HCT116 (cell line): Measurements from ENCODE around the gene TM7SF2. TPM values are rescaled to one million over a fixed set of nuclear protein-coding genes. Genes with fewer than 3 reads are reported as not detected.

Experiments
- ATAC-seq: fragments of 200-7000 bp; cut with Tn5 transposase; 2 replicates; pipeline ENCODE4 v1.9.1; 2020; ENCODE audit warnings: mild to moderate bottlenecking, moderate library complexity
- BruUV-seq: library from RNA; stranded (reverse); fragments of 400-500 nt; replicated peaks from 2 replicates; lab custom pipeline; 2021; lab: Mats Ljungman, UMichigan
- CTCF ChIA-PET: fragments of 300-600 bp; sonication (Branson Sonifier 250); formaldehyde crosslinking; loops from one replicate; lab custom pipeline; 2021; ENCODE audit warnings: antibody characterized with exemption; lab: Charles Lee
- POLR2A ChIA-PET: fragments of 300-600, 350-600 bp; sonication (Branson Sonifier 250); formaldehyde crosslinking; loops from one replicate; lab custom pipeline; 2021; ENCODE audit warnings: antibody characterized with exemption; lab: Charles Lee
- RAD21 ChIA-PET, 2 experiments: fragments of 300-600 bp; sonication (Branson Sonifier 250); formaldehyde crosslinking; loops; one replicate each; lab custom pipeline; 2023; ENCODE audit warnings: low total read pairs in 2 of 2; ENCODE audit not compliant: uncharacterized antibody in 2 of 2, unreplicated experiment in 2 of 2, low non-redundant PET in 1 of 2; lab: Charles Lee
- DNase-seq: peaks from one replicate; pipeline ENCODE4 v3.0.0-alpha.2; 2010; ENCODE audit warnings: low read depth, low spot score
- H2AFZ ChIP-seq: fragments of 200-600 bp; shearing (Covaris generic), sonication (generic); 2 replicates; pipeline ENCODE4 v1.6.1; 2017; ENCODE audit warnings: low read depth, mixed run types, mixed read lengths, antibody characterized with exemption, low read length; ENCODE audit not compliant: poor library complexity, severe bottlenecking
- H3K27ac ChIP-seq: 2 replicates; pipeline ENCODE4 v1.5.1; 2012; ENCODE audit warnings: low read depth, low read length
- H3K27me3 ChIP-seq: fragments of 200-600 bp; sonication (generic); 2 replicates; pipeline ENCODE4 v1.6.1; 2016; ENCODE audit warnings: mixed run types, low read length, mixed read lengths; ENCODE audit not compliant: insufficient read depth
- H3K36me3 ChIP-seq, 2 experiments: fragments of 200-500 bp in 1 of 2; fragments of 200-600 bp in 1 of 2; sonication (Bioruptor generic) in 1 of 2; sonication (generic) in 1 of 2; 2 replicates each; pipeline versions ENCODE4 v1.5.1 to v1.6.1; 2014 to 2016; ENCODE audit warnings: low read length in 2 of 2, inconsistent platforms in 1 of 2, mixed read lengths in 1 of 2, mixed run types in 1 of 2; ENCODE audit not compliant: insufficient read depth in 2 of 2, control insufficient read depth in 1 of 2
- H3K4me1 ChIP-seq, 2 experiments: fragments of 200-600 bp in 1 of 2; sonication (generic) in 1 of 2; 2 replicates each; pipeline versions ENCODE4 v1.5.1 to v1.6.1; 2012 to 2017; ENCODE audit warnings: low read length in 2 of 2, inconsistent platforms in 1 of 2, mild to moderate bottlenecking in 1 of 2, mixed read lengths in 1 of 2, mixed run types in 1 of 2, moderate library complexity in 1 of 2; ENCODE audit not compliant: insufficient read depth in 2 of 2, control insufficient read depth in 1 of 2
- H3K4me2 ChIP-seq: fragments of 200-600 bp; sonication (generic); 2 replicates; pipeline ENCODE4 v1.6.1; 2017; ENCODE audit warnings: mixed run types, low read length, mixed read lengths
- H3K4me3 ChIP-seq, 2 experiments: fragments of 200-600 bp in 1 of 2; sonication (generic) in 1 of 2; replicated peaks in 1 of 2; 2 replicates each; pipeline ENCODE4 v1.5.1; 2011 to 2016; ENCODE audit warnings: low read length in 2 of 2, control low read depth in 1 of 2, low read depth in 1 of 2, mild to moderate bottlenecking in 1 of 2, mixed read lengths in 1 of 2, mixed run types in 1 of 2
- H3K79me2 ChIP-seq: fragments of 200-600 bp; sonication (generic); 2 replicates; pipeline ENCODE4 v1.6.1; 2017; ENCODE audit warnings: mild to moderate bottlenecking, mixed run types, low read length, moderate library complexity, mixed read lengths; ENCODE audit not compliant: insufficient read depth
- H3K9ac ChIP-seq: fragments of 200-600 bp; sonication (generic); 2 replicates; pipeline ENCODE4 v1.6.1; 2016; ENCODE audit warnings: low read length, mixed read lengths
- H3K9me2 ChIP-seq: fragments of 200-600 bp; sonication (generic), shearing (Covaris generic); 2 replicates; pipeline ENCODE4 v1.6.1; 2017; ENCODE audit warnings: mixed run types, mild to moderate bottlenecking, moderate library complexity; ENCODE audit not compliant: insufficient read depth
- H3K9me3 ChIP-seq, 2 experiments: fragments of 200-500 bp in 1 of 2; fragments of 200-600 bp in 1 of 2; sonication (Bioruptor generic) in 1 of 2; sonication (generic) in 1 of 2; 2 replicates each; pipeline ENCODE4 v1.6.1; 2014 to 2017; ENCODE audit warnings: low read length in 2 of 2, mixed read lengths in 2 of 2, inconsistent platforms in 1 of 2, low read depth in 1 of 2, mild to moderate bottlenecking in 1 of 2, mixed run types in 1 of 2, moderate library complexity in 1 of 2; ENCODE audit not compliant: control insufficient read depth in 1 of 2, insufficient read depth in 1 of 2
- H4K20me1 ChIP-seq: fragments of 200-600 bp; sonication (generic), shearing (Covaris generic); 2 replicates; pipeline ENCODE4 v1.6.1; 2017; ENCODE audit warnings: mixed run types, mild to moderate bottlenecking, moderate library complexity; ENCODE audit not compliant: insufficient read depth
- CBX3 ChIP-seq: IDR thresholded peaks from 2 replicates; pipeline ENCODE4 v1.6.1; 2012; ENCODE audit warnings: low read depth
- CEBPB ChIP-seq: IDR thresholded peaks from 2 replicates; pipeline ENCODE4 v1.6.1; 2012; ENCODE audit warnings: low read depth
- ELF1 ChIP-seq: IDR thresholded peaks from 2 replicates; pipeline ENCODE4 v1.6.1; 2012; ENCODE audit warnings: low read depth, borderline replicate concordance
- EZH2 ChIP-seq: fragments of 200-600 bp; sonication (generic); IDR thresholded peaks from 2 replicates; pipeline ENCODE4 v1.6.1; 2017; ENCODE audit warnings: antibody characterized with exemption, mixed run types
- EZH2phosphoT487 ChIP-seq: fragments of 200-600 bp; IDR thresholded peaks from 2 replicates; pipeline ENCODE4 v1.6.1; 2018; ENCODE audit warnings: antibody characterized with exemption, borderline replicate concordance
- FOSL1 ChIP-seq: IDR thresholded peaks from 2 replicates; pipeline ENCODE4 v1.6.1; 2012; ENCODE audit warnings: low read depth
- JUND ChIP-seq: IDR thresholded peaks from 2 replicates; pipeline ENCODE4 v1.6.1; 2012
- POLR2A ChIP-seq: IDR thresholded peaks from 2 replicates; pipeline ENCODE4 v1.7.0; 2011; ENCODE audit warnings: borderline replicate concordance; ENCODE audit not compliant: insufficient read depth, insufficient read length; ENCODE audit errors: extremely low read depth
- SIN3A ChIP-seq: IDR thresholded peaks from 2 replicates; pipeline ENCODE4 v1.6.1; 2012; ENCODE audit warnings: low read depth
- SP1 ChIP-seq: IDR thresholded peaks from 2 replicates; pipeline ENCODE4 v1.6.1; 2012; ENCODE audit warnings: low read depth
- SRF ChIP-seq: IDR thresholded peaks from 2 replicates; pipeline ENCODE4 v1.6.1; 2012; ENCODE audit warnings: low read depth
- TCF7L2 ChIP-seq: IDR thresholded peaks from 2 replicates; pipeline ENCODE4 v1.7.0; 2011; ENCODE audit warnings: borderline replicate concordance, inconsistent platforms; ENCODE audit not compliant: insufficient read depth, insufficient read length; ENCODE audit errors: extremely low read depth
- YY1 ChIP-seq: IDR thresholded peaks from 2 replicates; pipeline ENCODE4 v1.6.1; 2011; ENCODE audit warnings: low read length, low read depth, moderate library complexity, mild to moderate bottlenecking; ENCODE audit not compliant: insufficient replicate concordance; ENCODE audit errors: extremely low read depth
- ZBTB33 ChIP-seq: IDR thresholded peaks from 2 replicates; pipeline ENCODE4 v1.6.1; 2011; ENCODE audit warnings: mild to moderate bottlenecking, low read length, moderate library complexity; ENCODE audit not compliant: insufficient replicate concordance; ENCODE audit errors: extremely low read depth
- ZFX ChIP-seq: fragments of 450-650 bp; IDR thresholded peaks from 2 replicates; pipeline ENCODE4 v1.6.1; 2017
- intact Hi-C: fragments of 100-400 bp; cut with micrococcal nuclease; formaldehyde crosslinking; loops from 2 replicates; pipeline ENCODE4 v1.10.0; 2022
- total RNA-seq: library from RNA; stranded (reverse); gene quantifications from one replicate; pipeline ENCODE4 v1.2.1, GENCODE V29; 2021; ENCODE audit not compliant: unreplicated experiment
- TF ChIP-seq, protein P1 (sequence below): IDR thresholded peaks from 2 replicates; pipeline ENCODE4 v1.6.1; 2012; ENCODE audit warnings: low read depth

The TM7SF2 gene
- total RNA-seq, 1 experiment from 2014 or later, result 52.9 TPM

DNA sequence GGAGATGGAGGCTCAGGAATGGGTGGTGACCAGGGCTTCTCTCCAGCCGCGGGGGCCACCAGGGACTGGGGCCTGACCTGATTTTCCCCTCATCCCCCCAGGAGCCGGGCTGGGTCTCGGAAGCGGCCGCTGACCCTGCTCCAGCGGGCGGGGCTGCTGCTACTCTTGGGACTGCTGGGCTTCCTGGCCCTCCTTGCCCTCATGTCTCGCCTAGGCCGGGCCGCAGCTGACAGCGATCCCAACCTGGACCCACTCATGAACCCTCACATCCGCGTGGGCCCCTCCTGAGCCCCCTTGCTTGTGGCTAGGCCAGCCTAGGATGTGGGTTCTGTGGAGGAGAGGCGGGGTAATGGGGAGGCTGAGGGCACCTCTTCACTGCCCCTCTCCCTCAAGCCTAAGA is 23.8 kb upstream of the TM7SF2 start:
- Histone ChIP-seq H3K9me2 (no peaks in the 10 kb centered on the region), H3K36me3 (peaks cover 0 to 18% of the 10 kb centered on the region in 2 experiments; a peak in 1 of 4 replicates), H4K20me1 (no peaks in the 10 kb centered on the region), H3K79me2 (peaks cover 16% of the 10 kb centered on the region), H2AFZ (no peak overlapping the region), H3K27me3 (no peaks in the 10 kb centered on the region), H3K4me3 (no peak overlapping the region), H3K9me3 (no peaks in the 10 kb centered on the region), H3K9ac (no peak overlapping the region), H3K4me1 (peaks cover 4 to 12% of the 10 kb centered on the region in 2 experiments; a peak in 3 of 4 replicates), H3K27ac (no peak overlapping the region), H3K4me2 (no peak overlapping the region)
- CTCF ChIA-PET, result no interaction called here
- ATAC-seq, result no peak
- POLR2A ChIA-PET, result no interaction called here
- TF ChIP-seq ELF1 (no peak), YY1 (no peak), SP1 (no peak), ZFX (no peak), FOSL1 (no peak), SIN3A (no peak), EZH2 (no peak), CBX3 (no peak), CEBPB (no peak), POLR2A (no peak), ZBTB33 (no peak), SRF (no peak), TCF7L2 (no peak), JUND (no peak), EZH2phosphoT487 (no peak)
- TF ChIP-seq, protein P1, sequence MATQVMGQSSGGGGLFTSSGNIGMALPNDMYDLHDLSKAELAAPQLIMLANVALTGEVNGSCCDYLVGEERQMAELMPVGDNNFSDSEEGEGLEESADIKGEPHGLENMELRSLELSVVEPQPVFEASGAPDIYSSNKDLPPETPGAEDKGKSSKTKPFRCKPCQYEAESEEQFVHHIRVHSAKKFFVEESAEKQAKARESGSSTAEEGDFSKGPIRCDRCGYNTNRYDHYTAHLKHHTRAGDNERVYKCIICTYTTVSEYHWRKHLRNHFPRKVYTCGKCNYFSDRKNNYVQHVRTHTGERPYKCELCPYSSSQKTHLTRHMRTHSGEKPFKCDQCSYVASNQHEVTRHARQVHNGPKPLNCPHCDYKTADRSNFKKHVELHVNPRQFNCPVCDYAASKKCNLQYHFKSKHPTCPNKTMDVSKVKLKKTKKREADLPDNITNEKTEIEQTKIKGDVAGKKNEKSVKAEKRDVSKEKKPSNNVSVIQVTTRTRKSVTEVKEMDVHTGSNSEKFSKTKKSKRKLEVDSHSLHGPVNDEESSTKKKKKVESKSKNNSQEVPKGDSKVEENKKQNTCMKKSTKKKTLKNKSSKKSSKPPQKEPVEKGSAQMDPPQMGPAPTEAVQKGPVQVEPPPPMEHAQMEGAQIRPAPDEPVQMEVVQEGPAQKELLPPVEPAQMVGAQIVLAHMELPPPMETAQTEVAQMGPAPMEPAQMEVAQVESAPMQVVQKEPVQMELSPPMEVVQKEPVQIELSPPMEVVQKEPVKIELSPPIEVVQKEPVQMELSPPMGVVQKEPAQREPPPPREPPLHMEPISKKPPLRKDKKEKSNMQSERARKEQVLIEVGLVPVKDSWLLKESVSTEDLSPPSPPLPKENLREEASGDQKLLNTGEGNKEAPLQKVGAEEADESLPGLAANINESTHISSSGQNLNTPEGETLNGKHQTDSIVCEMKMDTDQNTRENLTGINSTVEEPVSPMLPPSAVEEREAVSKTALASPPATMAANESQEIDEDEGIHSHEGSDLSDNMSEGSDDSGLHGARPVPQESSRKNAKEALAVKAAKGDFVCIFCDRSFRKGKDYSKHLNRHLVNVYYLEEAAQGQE, result no peak
- RAD21 ChIA-PET, result no interaction called here
- no peak for DNase-seq
- intact Hi-C loops, result no loop called here
- BruUV-seq, result no TSS peak
